GM19397 (cell line): ENCODE results near the gene KRTAP12-1.
"Not testable (repeated sequence)": the region's sequence is repeated elsewhere in the genome, so short reads cannot be mapped to it uniquely, and the experiment has no call there.

Experiments used
- ATAC-seq: cut with Tn5 transposase; IDR thresholded peaks from one replicate; pipeline ENCODE4 v1.9.1; 2021; ENCODE audit warnings: mild to moderate bottlenecking, moderate library complexity; ENCODE audit not compliant: unreplicated experiment

KRTAP12-1 gene

DNA sequence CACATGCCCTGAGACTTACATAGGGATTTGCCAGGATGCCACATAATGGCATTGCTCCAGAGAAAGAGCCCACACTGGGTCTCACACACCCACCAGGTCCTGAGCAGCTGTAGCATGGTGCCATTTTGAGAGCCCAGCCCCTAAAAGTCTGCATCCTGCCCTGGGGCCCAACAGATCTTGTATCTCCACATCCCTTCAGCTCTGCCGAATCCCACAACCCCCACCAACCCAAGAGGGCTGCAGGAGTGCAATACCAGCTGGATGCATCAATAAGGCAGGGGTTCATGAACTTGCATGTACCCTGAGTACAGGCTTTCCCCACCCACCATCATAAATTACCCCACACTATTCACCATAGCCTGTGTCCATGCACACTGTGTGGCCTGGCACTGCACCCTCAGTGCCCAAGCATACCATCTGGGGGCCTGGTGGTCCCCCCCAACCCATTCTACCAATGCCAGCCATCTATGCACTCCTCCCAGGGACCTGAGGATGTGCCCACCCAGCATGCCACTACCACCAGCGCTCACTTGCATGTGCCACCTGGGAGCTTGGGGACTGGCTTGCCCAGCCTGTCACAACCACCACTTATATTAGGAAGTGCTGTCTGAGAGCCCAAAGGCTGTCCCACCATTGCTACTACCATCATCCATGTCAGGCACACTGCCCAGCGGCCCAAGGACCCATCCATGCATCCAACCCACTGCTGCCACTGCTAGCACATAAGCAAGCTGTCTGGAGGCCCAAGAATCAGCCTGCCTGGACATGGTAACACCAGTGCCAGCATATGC, 11.1 kb downstream of the KRTAP12-1 start:
- ATAC-seq, result no peak

DNA sequence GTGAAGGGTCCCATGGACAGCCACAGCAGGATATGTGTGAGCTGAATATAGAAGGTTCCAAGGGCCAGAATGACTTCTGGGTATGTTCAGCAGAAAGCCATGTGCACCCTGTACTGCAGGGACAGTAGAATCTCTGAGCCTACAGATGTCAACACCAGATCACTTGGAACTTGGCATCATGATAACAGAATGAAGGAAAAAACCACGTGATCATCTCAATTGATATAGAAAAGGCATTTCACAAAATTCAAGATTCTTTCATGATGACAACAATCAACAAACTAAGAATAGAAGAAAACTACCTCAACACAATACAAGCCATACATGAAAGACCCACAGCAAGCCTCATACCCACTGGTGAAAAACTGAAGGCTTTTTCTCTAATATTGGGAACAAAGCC, 14.4 kb downstream of the KRTAP12-1 start:
- ATAC-seq, result no peak

DNA sequence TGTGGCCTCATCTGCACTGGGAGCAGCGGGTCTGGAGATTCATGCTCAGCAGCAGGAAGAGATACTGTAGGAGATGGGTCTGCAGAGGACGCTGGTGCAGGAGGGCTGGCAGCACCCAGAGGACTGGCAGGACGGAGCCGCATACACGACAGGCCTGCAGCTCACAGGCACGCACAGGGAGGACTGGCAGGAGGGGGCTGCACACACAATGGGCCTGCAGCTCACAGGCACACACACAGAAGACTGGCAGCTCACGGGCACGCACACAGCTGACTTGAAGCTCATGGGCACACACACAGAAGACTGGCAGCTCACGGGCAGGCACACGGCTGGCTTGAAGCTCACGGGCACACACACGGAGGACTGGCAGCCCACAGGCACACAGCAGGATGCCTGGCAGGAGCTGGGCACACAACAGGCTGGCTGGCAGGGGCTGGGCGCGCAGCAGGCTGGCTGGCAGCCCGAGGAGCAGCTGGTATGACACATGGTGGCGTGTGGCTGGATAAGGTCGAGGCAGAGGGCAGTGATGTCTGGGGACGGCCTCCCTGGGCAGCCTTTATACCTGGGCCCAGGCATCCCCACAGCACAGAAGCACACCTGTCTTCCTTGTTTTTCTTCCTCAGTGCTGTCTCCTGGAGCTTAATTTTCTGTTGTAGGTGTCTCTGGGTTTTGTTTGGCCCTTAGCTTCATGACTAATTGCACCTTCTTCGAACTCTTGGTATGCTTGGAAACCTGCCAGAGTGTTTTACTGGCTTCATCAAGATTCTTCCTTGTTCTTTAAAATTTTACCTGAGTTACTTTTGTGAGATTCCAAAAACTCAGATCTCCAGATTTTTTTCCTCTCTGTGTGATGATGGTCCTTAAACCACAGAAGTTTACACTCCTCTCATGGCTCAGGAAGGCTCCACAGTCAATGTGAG, 15.3 kb downstream of the KRTAP12-1 start, which contains the start of gene KRTAP12-2:
Gene KRTAP12-2 (minus strand): TSS at position 527 of the 920 bp plus-strand sequence. CDS start 41 bp downstream, at position 486.
- no peak for ATAC-seq

DNA sequence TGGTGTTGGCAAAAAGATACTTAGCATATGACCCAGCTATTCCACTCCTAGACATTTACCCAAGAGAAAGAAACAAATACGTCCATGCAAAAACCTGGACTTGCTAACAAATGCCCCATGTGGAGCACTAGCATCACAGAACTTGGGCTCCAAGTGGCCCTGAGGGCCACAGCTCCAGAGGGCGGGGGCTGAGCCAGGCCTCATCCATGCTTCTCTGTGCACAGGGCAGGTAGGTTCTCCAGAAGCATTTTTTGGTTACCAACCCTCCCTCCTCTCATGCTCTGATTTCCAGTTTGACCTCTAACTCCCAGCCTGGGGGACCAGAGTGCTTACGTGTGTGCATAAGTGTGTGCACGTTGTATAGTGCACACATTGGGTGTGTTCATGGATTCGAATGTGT, 17.3 kb downstream of the KRTAP12-1 start:
- ATAC-seq, result no peak

DNA sequence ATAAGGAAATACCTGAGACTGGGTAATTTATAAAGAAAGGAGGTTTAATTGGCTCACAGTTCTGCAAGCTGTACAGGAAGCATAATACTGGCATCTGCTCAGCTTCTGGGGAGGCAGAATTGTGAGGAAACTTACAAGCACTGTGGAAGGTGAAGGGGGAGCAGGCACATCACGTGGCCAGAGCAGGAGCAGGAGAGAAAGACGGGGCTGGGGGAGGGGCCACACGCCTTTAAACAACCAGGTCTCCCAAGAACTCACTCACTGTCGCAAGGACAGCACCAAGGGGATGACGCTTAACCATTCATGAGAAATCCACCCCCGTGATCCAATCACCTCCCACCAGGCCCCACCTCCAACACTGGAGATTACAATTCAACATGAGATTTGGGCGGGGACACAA, 20.4 kb downstream of the KRTAP12-1 start:
- ATAC-seq, result not testable (repeated sequence)

DNA sequence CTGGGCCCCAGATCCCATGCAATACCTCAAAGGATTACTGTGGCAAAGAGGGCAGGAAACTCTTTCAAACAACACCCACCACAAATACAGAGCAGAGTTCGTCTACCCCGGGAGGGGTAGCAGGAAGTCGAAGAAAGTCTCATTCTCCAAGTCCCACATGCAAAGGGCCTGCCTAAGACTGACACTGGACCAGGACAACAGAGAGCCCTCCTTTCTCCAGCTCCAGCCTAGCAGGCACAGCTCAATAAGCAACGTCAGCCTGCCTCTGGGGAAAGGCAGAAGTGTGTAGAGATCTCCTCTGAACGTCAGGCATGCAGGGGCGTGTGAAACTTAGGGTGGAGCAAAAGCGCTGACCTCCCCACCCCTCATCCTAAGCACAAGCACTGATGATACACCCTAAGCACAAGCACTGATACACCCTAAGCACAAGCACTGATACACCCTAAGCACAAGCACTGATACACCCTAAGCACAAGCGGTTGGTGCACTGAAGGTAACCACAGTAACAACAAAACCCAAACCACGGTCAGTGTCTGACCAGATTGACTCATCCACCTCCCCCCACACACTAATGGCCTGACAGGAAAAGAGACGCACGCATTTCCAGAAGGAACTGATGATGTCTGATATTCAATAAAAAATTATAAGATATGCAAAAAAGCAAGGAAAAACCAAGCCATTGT, 22.9 kb downstream of the KRTAP12-1 start:
- no peak for ATAC-seq

DNA sequence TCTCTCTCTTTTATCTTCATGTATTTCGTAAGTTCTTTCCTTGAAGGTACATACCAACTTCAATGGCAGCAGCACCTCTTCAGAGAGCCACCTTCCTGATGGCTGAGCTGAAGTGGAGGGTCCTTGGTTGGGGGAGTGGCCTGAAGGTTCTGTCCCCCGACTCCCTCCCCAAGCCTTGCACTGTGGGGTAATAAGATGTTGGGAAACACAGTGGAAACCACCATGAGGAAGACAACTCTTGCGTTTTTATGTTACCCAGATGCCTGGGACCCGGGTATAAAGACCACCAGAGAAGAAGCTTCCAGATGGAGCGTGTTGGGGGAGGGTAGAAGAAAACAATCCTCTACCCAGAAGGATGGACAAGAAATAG, 23.4 kb downstream of the KRTAP12-1 start:
- ATAC-seq, result no peak

DNA sequence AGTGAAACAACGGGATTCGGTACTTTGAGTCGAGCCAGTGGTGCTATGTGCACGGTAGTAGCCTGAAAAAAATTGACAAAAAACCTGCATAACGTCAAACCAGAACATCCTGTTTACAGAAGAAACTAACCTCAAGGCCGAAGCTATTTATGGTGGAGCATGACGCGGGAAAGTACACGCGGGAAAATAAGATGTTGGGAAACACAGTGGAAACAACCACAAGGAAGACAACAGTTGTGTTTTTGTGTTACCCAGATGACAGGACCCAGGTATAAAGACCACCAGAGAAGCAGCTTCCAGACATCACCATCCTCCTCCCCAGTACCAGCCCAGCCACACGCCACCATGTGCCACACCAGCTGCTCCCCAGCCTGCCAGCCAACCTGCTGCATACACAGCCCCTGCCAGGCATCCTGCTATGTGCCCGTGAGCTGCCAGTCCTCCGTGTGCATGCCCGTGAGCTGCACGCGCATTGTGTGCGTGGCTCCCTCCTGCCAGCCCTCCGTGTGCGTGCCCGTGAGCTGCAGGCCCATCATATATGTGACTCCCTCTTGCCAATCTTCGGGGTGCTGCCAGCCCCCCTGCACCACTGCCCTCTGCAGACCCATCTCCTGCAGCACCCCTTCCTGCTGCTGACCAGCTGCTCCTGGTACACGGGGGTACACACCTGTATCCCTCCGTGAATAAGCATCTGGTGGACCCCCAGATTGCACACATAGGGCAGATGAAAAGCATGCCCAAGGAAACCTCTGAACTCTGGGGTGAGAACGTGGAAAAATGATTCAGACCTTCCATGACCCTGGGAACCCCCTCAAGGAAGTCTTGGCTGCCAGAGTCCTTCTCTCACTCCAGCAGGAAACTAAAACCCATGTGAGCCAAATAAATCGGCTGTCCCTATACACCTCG, 24.1 kb downstream of the KRTAP12-1 start, which contains the start of gene KRTAP12-3:
Gene KRTAP12-3 (plus strand): TSS at position 298 of the 906 bp plus-strand sequence. CDS start 48 bp downstream, at position 346.
- ATAC-seq, result no peak

DNA sequence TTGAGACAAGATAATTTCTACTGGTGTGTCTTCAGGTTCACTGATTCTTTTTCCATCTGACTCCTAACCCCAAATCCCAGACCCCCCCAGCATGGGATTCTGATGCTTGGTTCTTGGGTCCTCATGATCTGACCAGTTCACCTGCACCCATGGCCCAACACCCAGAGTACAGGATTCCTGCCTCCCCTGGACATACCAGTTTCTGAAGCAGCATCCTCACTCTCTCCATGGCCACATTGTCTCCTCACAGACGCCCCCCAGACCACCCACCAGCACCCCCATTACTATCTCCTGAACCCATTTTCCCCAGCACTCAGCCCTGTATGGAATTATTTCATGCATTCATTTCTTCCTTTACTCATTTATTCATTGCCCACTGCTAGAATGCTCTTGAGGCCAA, 25.1 kb downstream of the KRTAP12-1 start:
- ATAC-seq, result no peak

DNA sequence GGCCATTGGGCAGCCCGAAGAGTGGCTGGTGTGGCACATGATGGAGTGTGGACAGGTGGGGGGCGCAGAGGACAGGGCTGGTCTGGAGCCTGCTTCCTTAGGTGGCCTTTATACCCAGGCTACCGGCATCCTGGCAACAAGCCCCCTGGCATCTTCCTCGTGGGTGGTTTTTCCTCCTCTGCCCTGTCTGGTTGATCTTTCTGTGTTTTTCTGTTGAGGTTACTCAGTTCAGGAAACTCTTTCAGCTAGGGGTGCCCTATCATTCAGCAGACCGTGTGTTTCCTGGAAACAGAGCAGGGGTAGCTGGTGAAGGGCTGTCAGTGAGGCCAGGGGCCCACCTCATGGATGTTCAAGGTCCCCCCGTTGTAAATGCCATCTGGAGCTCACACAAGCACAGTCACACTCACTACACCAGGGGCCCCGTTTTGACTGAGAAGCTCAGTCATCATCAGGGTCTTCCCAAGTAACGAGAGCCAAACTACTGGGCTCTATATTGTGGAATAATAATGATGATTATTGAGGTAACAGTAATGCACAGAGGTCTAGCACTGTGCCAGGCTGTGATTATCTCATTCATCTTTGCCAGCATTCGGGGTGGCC, 27.3 kb downstream of the KRTAP12-1 start, which contains the start of gene KRTAP12-4:
Gene KRTAP12-4 (minus strand): TSS at position 84 of the 600 bp plus-strand sequence. CDS start 45 bp downstream, at position 39.
- ATAC-seq, result no peak

DNA sequence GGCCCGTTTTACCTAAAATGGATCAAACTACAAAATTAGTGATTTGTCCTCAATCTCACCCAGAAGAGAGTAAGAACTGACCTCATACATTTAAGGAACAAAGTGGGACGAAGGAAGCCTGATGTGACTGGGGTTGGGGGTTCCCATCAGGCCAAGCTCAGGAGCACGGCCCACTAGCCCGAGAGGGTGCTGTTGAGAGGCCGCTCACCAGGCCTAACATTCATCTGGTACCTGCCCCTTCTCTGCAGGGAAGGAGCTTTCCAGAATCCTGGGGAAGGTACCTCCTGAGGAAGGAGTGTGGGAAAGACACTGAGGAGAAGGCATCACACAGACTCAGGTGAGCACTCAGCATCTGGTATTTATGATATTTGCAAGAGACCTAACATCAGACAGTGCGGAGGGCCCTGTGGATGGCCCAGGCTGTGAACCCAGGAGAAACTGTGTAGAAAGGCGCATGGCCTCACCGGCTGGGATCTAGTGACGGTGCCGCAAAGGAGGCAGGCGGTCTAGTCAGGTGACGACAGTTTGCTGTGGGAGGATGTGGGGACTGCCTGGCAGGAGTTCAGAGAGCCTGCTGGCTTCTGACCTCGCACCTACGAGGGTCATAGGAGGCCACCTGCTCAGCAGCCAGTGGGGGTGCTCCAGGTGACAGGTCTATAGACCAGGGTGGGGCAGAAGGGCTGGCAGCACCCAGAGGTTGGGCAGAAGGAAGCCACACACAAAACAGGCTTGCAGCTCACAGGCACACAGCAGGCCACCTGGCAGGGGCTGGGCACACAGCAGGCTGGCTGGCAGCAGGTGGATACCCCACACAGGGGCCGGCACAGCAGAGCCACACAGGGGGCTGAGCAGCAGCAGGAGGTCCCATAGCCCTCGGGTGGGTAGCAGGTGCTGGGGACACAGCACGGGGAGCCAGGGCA, 28.0 kb downstream of the KRTAP12-1 start:
- ATAC-seq, result no peak

DNA sequence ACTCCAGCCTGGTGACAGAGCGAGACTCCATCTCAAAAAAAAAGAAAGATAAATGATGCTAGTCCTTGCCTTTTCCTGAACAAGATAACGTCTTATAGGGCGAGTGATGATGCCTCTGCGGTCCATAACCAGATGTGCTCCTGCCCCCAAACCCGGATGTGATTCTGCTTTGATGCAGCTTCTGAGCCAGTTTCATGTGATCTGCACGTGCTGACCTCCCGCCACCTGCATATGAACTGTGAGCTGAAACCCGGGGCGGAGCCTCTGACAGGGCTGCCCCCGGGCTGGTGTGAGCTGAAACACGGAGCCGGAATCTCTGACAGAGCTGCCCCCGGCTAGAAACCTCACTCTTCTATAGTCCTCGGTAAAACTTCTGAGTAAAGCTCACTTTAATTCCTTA, 28.8 kb downstream of the KRTAP12-1 start:
- ATAC-seq, result no peak

DNA sequence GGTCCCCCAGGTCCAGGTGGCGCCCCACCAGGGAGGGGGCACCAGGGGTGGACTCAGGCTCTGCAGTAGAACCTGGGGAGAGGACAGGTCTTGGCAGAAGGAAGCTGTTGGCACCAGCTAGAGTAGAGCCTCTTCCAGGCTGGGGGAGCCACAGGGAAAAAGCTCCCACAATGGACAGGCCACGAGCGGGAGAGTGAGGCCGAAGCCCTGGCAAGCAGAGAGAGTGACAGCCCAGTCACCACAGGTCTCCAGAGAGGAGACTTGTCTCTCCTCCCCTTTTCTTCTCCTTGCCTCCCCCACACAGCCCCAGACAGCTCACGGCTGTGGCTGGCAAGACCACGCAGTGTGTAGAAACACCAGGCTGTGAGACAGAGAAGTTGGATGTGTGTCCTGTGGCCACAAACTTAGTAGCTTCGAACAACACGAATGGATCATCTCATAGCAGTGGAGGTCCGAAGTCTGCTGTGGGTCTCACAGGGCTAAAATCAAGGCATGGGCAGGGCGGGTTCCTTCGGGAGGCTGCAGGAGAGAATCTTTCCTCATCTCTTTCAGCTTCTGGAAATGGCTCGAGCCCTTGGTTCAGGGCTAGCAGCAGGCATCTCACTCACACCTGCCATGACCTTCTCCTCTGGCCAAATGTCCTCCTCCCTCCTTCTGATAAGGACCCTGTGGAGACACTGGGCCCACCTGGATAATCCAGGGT, 30.8 kb downstream of the KRTAP12-1 start:
- ATAC-seq, result no peak

DNA sequence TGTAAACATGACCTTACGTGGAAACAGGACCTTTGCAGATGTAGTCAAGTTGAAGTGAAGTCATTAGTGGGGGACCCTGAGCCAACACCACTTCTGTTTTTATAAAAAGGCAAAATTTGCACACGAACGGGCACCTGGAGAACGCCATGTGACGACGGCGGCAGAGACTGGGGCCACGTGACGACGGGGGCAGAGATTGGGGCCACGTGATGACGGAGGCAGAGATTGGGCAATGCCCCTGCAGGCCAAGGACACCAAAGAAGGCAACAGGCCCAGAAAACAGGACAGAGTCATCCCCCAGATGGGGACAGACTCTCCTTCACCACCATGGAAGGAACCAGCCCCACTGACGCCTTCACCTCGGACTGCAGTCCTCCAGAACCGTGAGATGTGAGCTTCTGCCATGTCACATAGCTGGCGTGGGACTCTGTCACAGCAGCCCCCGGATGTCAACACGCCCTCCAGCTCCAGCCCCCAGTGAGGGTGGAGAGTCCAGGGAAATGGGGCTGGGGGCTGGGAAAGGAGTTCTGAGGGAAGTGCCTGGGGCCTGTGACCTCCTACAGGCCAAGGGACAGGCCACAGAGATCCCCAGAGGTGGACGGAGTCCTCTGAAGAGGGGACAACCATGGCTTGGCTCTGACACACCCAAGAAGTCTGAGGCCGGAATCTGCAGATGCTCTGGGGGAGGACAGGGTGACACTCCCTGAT, 31.5 kb downstream of the KRTAP12-1 start:
- no peak for ATAC-seq

DNA sequence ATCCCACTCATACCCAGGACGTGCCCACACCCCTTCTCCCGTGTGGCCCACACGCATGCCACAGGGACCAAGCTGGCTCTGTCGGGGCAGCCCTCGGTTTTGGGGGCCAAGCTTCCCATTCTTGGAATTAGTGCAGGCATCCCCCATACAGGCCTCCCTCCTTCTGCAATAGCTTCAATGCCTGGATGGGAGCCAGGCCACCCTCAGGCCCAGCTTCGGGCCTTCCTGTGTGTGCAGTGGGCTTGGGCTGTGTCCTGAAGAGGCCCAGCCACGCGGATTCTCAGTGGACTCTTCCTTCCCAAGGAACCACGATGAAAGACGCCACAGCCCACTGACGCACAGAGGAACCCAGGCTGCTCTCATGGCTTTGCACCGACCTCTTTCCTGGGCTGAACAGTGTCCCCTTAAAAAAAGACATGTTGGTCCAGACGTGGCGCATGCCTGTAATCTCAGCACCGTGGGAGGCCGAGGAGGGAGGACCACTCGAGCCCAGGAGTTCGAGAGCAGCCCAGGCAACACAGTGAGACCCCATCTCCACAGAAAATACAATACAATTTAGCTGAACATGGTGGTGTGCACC, 32.4 kb downstream of the KRTAP12-1 start:
- ATAC-seq, result no peak

DNA sequence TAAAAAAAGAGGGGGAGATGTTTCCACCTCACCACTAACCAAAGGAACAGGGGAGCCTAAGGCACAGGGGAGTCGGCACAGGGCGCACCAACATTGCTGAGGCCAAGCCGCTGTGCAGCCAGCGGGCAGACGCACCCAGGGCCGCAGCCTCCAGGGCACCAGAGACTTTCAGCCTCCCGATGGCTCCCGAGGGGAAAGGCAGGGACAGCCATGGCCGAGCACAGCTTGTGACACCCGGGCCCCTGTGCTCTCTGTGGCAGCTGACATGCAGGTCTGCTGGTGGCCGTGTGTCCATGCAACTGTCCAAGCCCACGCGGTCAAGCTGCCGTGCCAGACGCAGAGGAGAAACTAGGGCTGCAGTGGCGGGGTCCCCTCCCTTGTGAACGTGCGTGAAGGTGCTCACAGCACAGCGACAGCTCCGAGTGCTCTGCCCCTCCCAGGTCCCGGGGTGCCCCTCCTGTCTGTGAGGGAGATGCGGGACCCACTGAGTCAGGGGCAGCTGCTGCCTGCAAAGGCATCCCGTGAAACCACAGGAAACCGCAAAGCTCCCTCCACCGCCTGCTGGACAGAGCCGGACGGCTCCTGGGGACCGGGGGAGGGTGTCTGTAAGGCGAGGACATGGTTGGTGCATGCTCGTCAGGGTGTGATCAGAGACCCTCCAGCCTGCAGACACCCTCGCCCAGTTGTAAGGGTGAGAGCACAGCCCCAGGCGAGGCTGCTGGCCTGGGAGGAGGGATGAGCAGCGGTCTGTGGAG, 33.2 kb downstream of the KRTAP12-1 start:
- no peak for ATAC-seq
